Uterus (tissue), 2 donors: ENCODE measurements around the gene OAS3.
A peak's percentile ranks its signal among the peaks of the same experiment; 100 is the strongest.

ENCODE experiments used
- CTCF ChIP-seq, 4 experiments: fragments of 200-600 bp in 2 of 4; fragments of 450-650 bp in 2 of 4; sonication (generic) in 2 of 4; IDR thresholded peaks; one replicate each; pipeline ENCODE4 v1.5.1; 2016 to 2019; ENCODE audit warnings: antibody characterized with exemption in 4 of 4, mild to moderate bottlenecking in 2 of 4, moderate library complexity in 1 of 4
- POLR2A ChIP-seq, 2 donors: fragments of 450-650 bp; IDR thresholded peaks; one replicate each; pipeline ENCODE4 v1.6.1; 2016; ENCODE audit warnings: antibody characterized with exemption in 2 of 2, mild to moderate bottlenecking in 1 of 2, moderate library complexity in 1 of 2

DNA sequence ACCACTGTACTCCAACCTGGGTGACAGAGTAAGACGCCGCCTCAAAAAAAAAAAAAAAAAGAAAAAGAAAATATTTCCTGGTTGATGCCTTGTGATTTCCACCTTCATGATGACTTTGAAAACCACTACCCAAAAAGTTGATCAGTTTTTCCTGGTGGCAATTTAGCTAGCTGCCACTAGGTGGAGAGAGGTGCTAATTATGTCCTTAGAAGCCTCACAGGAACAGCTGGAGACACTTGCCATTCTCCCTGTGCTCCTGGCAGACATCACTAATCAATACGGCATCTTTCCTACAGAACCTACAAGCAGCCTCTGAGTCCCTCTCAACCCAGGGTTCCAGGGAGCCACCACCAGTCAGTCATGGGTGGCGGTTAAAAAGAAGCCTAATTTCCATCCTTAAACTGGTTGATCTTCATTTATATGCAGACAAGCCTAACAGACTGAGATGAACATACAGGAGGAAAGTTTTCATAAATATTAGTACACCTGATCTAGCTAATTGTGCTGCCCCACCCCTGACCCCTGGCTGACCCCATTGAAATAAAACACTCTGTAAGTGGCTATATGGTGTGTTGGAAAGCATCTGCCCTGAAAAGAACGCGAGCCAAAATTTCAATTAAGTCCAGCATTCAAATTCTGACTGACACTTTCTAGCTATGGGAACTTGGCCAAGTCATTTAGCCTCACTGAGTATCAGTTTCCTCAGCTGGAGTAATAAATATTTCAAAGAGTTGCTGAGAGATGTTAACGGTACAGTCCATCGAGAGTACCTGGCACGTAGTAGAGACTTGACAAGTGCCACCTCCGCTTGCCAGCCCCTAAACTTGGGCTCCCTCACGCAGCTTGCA lies 37.8 kb upstream of the OAS3 start:
- peak; percentile 32 to 51 (median 38) for TF ChIP-seq CTCF (IDR thresholded peaks at IDR 0.05)
- TF ChIP-seq POLR2A (IDR thresholded peaks at IDR 0.05): no peak
